HL-60/S4 (cell line): ENCODE results near the gene GRIK4.

Experiments used
- in situ Hi-C: fragments of 300-500 bp; cut with MboI; formaldehyde crosslinking; loops from 2 replicates; pipeline ENCODE4 v1.14.3; 2022; ENCODE audit warnings: low sequenced_read_pairs

The GRIK4 gene

DNA sequence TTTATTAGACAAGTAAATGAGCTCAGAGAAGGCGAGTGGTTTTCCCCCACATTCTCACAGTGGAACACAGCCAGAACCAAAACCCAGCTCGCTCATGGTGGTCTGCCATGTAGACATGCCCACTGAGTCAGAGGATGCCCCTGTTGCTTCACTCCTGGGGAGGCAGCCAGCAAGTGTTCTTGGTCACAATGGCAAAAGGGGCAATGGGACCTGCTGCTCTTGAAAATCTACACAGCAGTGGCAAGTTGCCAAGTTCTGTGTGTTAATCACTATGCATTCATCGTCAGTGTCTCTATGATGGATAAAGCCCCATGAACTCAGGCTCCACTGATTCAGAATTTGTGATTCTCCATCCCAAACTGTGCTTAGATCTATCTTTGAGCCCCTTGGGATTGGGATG, 447.6 kb downstream of the GRIK4 start:
- in situ Hi-C loops, result loop anchor here (25.0 kb wide), 1 partner anchor 447 kb away; the partner anchor contains the start of gene GRIK4

DNA sequence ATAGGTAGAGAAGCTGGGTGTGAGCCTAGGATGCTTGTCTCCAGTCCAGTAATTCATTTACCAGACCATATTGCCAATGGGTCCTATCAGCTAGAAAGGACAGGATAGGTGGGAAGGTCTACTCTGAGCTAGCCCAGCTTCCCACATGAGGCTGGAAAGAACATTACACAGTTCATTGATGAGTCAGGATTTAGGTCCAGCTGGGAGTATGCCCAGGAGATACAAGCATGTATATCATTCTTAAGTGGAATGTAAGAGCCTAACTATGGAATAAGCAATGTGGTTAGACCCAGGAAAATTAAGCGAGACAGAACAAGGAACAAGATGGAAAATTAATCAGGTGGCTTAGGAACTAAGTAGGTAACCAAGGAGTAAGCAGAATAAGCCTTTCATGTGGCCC, 453.3 kb downstream of the GRIK4 start:
- in situ Hi-C loops, result loop anchor here (25.0 kb wide), 1 partner anchor 453 kb away; the partner anchor contains the start of gene GRIK4

DNA sequence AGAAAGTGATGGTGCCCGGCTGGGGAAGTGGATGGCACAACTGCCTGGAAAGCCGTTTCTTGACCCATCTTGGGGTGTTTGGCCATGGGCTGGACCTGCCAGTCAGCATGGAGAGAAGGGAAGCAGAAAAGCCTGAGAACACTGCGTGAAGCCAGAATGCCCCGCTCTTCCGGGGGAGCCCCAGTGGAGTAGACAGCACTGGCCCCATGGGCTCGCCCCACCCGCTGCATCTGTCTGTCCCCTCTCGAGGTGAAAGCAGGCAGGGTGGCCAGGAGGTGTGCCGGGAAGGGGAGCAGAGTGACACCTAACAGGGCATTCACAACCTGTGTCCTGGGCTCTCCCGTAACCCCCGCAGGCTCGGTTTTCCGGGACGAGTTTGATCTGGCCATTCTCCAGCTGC, 455.3 kb downstream of the GRIK4 start:
- in situ Hi-C loops, result loop anchor here (25.0 kb wide), 1 partner anchor 455 kb away; the partner anchor contains the start of gene GRIK4

DNA sequence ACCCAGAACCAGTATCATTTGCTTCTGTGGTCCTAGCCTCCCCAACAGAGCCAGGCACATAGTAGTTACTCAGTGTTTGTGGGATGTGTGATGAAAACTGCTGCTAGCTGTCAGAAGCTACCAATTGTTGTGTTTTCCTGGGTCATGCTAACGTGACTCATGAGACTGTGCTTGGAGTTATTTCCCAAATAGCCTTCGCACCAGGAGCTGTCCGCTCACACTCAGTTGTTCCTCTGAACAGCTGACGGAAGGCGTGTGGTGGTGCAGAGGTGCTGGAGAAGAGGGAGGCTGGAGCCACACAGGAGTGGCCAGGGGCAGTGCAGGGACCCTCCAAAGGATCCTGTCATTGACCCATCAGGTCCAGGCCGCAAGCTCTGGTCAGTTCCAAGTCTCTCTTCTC, 458.4 kb downstream of the GRIK4 start:
- in situ Hi-C loops, result loop anchor here (25.0 kb wide), 1 partner anchor 458 kb away; the partner anchor contains the start of gene GRIK4

DNA sequence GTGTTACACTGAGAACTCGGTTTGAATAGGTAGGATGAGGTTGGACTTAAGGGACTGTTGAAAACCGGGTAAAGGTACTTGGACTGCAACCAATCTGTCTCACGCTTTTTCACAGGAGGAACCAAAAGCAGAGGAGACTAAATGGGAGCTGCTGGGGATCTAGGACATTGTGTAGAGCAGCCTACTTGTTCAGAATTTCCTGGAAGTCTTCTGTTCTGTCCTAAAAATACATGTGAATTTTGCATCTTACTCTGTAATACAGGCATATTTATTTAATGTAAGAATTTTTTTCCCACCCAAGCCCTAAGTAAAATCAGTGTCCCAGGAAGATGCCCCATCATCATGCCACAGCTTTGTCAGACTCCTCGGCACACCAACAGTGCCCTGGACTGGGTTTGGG, 460.3 kb downstream of the GRIK4 start:
- in situ Hi-C loops, result loop anchor here (25.0 kb wide), 1 partner anchor 460 kb away; the partner anchor contains the start of gene GRIK4

DNA sequence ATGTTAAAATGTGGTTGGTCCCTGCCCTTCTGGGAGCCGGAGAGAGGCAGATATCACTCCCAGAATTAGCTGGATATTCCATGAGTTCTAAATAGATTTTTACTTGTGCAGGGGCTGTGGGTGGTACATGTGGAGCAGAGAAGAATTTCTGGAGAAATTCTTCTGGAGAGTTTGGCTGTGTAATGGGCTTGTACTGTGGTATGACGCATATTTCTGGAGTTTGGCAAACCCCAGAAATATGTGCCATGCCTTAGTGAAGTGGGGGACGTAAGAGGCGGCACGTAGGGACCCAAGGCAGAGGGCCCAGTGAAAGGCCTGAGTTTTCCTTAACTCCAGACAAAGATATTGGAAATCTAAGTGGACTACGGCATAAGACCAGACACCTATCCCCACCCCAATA, 461.1 kb downstream of the GRIK4 start:
- in situ Hi-C loops, result loop anchor here (25.0 kb wide), 1 partner anchor 460 kb away; the partner anchor contains the start of gene GRIK4

DNA sequence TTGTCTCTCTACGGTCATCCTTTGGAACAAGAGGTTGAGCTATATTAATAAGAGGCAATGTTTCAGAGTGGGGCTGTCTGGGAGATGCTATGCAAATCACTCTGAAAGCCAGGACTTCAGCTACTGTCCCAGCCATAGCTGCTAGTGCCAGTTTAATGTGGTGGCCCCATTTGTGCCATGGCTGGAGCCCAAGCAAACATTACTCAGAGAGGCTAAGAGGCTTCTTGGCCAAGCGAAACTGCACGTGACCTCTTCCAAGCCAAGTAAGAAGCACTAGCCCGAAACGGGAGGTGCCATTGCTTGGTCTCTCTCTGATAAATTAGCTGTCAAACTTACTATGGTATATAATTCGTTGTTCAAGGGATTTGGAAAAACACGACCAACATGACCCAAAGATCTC, 462.0 kb downstream of the GRIK4 start:
- in situ Hi-C loops, result loop anchor here (25.0 kb wide), 1 partner anchor 461 kb away; the partner anchor contains the start of gene GRIK4

DNA sequence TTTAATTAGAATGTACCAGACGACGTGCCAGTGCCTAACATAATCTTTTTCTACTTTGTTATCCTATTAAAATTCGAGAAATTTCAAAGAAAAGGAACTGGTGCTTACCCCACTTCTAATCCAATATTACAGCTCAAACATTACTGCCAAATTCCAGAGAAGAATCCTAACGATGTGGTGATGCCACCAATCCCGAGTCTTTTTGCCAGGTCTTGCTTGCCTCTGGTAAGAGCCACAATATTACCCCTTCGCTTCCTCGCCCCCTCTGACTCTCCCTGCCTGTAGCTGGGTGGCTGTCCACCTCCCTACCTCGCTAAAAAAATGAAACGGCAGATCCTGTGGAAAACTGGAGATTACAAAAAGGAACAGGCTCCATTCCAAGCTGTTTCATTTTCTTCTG, 462.9 kb downstream of the GRIK4 start:
- in situ Hi-C loops, result loop anchor here (25.0 kb wide), 1 partner anchor 462 kb away; the partner anchor contains the start of gene GRIK4

DNA sequence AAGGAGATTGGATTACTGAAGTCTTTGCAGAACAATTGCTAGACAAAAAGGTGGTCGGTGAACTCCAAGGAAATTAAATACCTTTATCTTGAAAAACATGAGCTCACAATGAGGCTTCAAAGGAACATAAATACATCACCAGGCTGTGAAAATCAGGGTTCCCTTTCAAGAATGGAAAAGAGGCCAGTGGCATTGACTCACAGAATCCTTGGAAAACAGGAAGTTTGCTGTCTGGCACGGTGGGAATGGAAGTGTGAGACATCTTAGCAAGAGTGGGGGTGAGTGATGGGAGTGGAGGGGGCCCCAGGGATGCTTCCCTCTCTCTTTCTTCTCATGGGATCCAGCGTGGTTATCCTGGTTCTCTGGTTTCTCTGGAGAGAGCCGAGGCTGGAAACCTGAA, 463.4 kb downstream of the GRIK4 start:
- in situ Hi-C loops, result loop anchor here (25.0 kb wide), 1 partner anchor 463 kb away; the partner anchor contains the start of gene GRIK4

DNA sequence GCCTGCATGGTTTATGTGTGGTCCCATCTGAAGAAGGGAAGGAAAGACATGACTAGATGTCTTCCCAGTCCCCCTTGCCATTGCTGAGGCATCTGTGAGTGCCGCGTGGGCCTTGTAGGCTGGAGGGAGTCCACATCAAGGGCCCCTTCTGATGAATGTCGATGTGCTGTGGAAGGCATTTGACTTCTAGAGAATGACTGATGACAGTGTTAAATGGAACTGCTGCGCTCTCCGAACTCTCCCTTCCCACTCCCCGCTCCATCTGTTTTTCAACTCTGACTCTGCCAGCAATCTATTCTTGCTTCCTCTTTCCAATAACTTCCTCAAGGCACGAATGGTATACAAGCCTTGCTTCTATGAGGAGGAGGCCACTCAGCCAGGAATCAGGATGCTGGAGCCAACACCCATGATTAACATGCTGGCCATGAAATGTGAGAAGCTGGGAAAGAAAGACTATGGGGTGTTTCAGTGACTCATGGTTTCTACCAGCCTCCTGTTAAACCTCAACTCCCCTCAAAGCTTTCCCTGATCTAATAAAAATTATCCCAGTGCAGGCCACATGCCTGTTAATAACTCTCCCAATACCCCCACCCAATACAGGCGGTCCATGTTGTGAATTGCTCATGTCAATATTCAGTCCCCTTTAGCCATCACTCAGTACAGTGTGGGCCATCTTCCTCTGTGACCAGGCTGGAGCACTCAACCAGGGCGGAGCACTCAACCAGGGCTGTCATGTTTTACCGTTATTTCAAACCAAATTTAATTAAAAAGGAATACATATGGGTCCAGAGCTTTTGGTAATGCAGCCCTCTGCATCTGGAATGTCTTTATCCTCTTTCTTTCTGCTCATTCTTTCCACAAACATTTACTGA, 466.0 kb downstream of the GRIK4 start:
- in situ Hi-C loops, result no loop called here

DNA sequence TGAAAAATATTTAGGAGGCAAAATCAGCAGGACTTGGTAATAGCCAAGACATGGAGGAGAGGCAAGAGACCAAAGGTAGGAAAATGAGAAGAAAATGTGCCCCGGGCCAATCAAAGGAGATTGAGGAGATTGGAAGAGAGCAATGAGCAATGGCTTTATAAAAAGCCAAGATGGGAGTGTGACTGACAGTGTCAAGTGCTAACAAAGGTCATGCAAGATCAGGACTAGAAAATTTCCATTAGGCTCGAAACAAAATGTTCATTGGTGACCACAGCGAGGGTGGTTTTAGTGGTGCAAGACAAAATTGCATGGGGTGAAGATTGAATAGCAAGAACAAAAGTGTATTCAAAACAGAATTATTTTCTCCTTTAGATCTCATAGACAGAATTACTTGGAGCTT, 467.2 kb downstream of the GRIK4 start:
- in situ Hi-C loops, result no loop called here

DNA sequence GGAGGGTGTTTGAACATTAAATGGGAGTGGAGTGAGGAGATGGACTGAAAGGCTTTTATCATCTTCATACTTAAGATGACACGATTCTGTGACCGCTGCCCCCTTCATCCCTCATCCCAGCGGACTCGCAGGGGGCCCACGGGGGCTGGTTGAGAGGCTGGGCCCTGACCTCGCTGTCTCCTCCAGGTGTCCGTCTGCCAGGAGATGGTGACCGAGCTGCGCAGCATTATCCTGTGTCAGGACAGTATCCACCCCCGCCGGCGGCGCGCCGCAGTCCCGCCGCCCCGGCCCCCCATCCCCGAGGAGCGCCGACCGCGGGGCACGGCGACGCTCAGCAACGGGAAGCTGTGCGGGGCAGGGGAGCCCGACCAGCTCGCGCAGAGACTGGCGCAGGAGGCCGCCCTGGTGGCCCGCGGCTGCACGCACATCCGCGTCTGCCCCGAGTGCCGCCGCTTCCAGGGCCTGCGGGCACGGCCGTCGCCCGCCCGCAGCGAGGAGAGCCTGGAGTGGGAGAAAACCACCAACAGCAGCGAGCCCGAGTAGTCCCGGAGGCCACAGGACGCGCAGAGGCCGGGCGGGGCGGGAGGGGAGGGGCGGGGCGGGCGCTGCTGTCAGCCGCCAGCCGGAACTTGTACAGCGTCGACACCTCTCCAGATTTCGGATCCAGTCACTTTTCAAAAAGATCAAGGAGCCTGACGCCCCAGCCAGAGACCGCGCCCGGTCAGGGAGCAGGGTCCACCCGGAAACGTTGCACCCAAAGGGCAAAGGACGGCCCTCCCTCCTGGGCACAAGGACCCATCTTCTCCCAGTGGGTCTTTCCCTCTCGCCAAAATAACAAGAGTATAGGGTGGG, 474.4 kb downstream of the GRIK4 start:
- in situ Hi-C loops, result no loop called here

DNA sequence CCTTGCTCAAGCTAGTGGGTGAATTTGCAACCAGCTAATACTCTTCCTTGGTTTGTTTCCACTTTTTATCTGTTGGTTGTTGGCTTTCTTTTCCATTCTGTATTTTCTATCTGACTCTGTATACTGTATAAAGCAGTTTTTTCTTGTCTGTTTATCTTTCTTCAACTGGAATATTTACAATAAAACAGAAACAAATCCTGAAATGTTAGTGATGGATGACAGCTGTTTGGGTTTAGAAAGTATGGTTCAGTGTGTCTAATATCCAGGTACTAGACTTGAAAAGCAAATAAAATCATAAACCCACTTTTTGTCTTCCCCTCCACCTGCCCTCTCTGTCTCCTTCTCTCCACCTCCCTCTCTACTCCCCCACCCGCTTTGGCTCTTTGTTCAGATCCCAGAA, 477.1 kb downstream of the GRIK4 start:
- in situ Hi-C loops, result no loop called here

DNA sequence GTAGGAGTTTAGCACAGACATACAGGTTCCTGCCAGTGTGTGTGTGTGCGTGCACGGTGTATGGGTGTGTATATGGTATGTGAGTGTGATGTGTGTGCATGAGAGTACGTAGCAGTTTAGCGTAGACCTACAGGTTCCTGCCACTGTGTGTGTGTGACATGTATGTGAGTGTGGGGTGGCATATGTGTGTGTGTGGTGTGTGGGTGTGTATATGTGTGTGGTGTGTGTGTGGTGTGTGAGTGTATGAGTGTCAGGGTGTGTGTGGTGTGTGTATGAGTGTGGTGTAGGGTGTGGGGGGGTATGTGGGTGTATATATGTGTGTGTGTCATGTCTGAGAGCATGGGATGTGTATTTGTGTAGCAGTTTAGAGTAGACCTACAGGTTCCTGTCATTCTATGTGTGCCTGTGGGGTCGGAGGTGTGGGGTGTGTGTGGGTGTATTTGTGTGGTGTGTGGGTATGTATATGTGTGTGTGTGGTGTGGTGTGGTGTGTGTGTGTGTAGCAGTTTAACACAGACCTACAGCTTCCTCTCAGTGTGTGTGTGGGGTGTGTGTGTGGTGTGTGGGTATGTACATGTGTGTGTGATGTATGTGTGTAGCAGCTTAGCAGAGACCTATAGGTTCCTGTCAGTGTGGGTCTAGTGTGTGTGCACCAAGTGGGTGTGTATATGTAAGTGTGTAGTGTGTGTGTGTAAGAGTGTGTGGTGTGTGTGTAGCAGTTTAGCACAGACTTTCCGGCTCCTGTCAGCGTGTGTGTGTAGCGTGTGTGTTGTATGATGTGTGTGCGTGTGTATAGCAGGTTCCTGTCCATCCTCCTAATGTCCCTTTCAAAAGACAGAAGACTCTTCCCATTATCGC, 480.5 kb downstream of the GRIK4 start:
- in situ Hi-C loops, result no loop called here

DNA sequence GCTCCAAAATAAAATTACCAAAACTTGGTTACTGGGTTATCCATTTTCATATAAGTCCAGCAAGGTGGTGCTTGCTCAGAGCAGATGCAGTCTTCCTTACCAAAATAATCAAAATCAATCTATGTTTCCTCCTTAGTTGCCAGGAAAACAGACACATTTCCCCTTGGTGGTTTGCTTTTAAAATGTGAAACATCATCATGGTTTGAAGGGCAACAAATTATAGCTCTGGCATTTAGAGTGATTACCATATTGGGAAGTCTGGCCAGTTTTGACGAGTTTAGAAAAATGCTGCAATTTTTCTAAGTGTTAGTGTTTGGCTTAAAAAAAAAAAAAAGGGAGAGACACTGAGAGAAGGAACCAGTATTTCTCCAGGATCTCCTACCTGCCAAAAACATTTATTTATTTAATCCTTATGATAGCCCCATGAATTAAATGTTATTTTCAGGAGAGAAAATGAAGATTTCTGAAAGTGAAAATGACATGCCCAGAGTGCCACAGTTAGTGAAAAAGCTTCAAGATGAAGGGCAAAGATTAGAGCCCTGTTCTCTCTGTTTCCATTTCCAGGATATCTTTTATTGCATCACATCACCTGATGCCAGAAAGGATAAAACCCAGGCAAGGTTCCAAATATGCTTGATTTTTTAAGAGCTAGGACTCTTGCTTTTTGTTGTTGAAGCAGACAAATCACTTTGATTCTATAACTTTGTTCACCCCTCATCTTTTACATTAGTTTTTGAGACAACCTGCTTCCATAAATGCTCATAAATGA, 482.7 kb downstream of the GRIK4 start:
- in situ Hi-C loops, result no loop called here

DNA sequence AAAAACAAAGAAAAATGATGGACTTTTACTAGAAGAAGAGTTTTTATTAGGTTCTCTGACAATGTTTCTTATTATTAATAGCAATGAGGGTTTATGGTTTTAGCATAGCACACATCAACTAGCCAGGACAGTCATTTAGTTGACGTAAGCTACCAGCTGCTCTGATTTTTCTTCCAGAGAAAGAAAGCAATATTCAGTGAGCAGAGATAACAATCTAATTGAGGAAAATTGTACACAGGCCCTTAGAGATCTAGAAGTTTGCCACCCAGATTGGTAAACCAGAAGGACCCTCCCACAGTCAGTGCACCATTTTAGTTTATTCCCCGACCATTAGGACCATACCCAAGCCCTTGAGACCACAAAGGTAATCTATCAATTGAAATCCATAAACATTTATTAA, 483.6 kb downstream of the GRIK4 start:
- in situ Hi-C loops, result no loop called here

DNA sequence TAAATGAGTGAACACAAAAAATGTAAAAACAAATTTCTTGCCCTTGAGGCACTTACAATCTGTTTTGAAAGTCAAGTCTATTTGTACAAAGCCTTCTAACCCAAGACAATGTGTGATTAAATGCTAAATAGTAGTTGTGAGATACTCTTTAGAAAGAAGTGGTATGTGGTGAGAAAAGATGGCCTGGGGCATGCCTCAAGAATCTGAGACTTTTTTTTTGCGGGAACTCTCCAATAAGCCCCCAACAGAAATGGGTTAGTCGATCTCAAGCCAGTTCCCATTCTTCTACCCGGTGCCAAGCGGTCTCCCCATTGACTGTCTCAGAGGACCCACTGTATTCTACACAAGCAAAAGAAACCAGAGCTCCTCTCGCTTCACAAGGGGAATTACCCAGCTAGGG, 485.4 kb downstream of the GRIK4 start:
- in situ Hi-C loops, result no loop called here

DNA sequence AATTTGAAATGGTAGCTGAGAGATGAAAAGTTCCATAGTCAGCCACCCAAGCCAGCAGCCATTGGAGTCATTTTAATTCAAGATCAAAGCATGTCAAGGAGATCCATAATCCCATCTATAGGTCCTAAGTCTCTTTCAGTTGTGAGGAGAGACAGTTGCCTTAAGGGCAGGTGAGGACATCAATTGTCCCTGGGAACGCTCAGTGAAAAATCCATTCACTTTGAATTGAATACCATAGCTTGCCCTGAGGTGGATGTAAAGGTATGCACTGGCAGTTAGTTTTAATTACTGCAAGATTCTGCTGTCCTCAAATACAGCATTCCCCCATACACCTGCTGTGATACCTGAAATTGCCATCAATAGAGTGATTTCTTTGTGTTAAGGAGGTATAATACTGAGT, 487.0 kb downstream of the GRIK4 start:
- in situ Hi-C loops, result no loop called here

DNA sequence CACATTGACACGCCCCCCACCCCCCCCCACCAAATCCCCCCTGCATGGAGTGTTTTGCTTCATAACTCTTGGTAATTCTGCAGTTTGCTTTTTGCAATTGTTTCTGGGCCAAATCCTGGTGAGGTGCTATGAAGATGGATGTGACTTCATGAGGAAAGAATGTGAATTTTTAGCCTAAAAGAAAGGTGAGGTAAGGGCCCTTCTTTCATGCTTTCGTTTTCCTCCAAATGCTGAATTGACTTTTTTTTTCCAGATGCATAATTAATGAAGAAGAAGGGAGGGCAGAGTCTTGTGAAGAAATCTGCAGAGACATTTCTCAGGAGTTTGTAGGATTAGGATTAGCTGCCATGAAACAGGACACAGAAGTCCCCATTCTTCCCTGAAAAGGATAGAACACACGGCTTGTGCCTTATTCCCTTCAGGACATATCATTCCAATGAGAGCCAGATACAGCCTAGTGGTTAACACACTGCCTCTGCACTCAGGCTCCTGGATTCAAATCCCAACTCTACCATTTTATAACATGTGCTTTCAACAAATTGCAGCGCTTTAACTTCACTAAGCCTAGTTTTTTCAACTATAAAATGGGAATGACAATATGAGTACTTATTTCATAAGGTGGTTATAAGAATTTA, 492.8 kb downstream of the GRIK4 start:
- in situ Hi-C loops, result no loop called here
